GM23338 (cell line): ENCODE results near the gene ABCA12. TPM values are rescaled to one million over a fixed set of nuclear protein-coding genes. Genes with fewer than 3 reads are reported as not detected.

Source experiments
- ATAC-seq: fragments of 200-7000 bp; cut with Tn5 transposase; 3 replicates; pipeline ENCODE4 v1.9.1; 2020
- DNase-seq: peaks from one replicate; pipeline ENCODE4 v3.0.0-alpha.2; 2015; ENCODE audit warnings: low spot score
- H2AFZ ChIP-seq: fragments of 200-600 bp; sonication (generic); 2 replicates; pipeline ENCODE4 v1.8.0; 2016; ENCODE audit warnings: antibody characterized with exemption, mild to moderate bottlenecking, moderate library complexity
- H3F3A ChIP-seq: fragments of 200-600 bp; sonication (generic); replicated peaks from 2 replicates; pipeline ENCODE4 v1.8.0; 2017; ENCODE audit warnings: antibody characterized with exemption, mixed run types, low read depth
- H3K27ac ChIP-seq: fragments of 200-600 bp; sonication (generic); 2 replicates; pipeline ENCODE4 v1.6.1; 2016; ENCODE audit warnings: low read depth
- H3K27me3 ChIP-seq: fragments of 200-600 bp; sonication (generic); 2 replicates; pipeline ENCODE4 v1.8.0; 2016; ENCODE audit warnings: mild to moderate bottlenecking, mixed run types, moderate library complexity; ENCODE audit not compliant: insufficient read depth
- H3K36me3 ChIP-seq: fragments of 200-600 bp; sonication (generic); 2 replicates; pipeline ENCODE4 v1.8.0; 2016; ENCODE audit warnings: mild to moderate bottlenecking; ENCODE audit not compliant: insufficient read depth
- H3K4me1 ChIP-seq: fragments of 200-600 bp; sonication (generic); 2 replicates; pipeline ENCODE4 v1.8.0; 2016; ENCODE audit warnings: mild to moderate bottlenecking, moderate library complexity; ENCODE audit not compliant: insufficient read depth
- H3K4me2 ChIP-seq: fragments of 200-600 bp; sonication (generic); 2 replicates; pipeline ENCODE4 v1.7.1; 2017; ENCODE audit warnings: mixed run types
- H3K4me3 ChIP-seq: fragments of 200-600 bp; sonication (generic); 2 replicates; pipeline ENCODE4 v1.6.1; 2016; ENCODE audit warnings: mixed run types
- H3K79me2 ChIP-seq: fragments of 200-600 bp; sonication (generic); replicated peaks from 2 replicates; pipeline ENCODE4 v1.8.0; 2017; ENCODE audit warnings: mild to moderate bottlenecking; ENCODE audit not compliant: insufficient read depth
- H3K9me2 ChIP-seq: fragments of 200-600 bp; sonication (generic); 2 replicates; pipeline ENCODE4 v1.8.0; 2017; ENCODE audit not compliant: insufficient read depth
- H4K20me1 ChIP-seq: fragments of 200-600 bp; sonication (generic); replicated peaks from 2 replicates; pipeline ENCODE4 v1.8.0; 2017; ENCODE audit warnings: mild to moderate bottlenecking; ENCODE audit not compliant: insufficient read depth
- H3K27ac Mint-ChIP-seq: 2 replicates; pipeline ENCODE4 v1.8.0; 2020; ENCODE audit warnings: inconsistent platforms, mild to moderate bottlenecking, moderate library complexity, mixed read lengths
- H3K27me3 Mint-ChIP-seq: 3 replicates; pipeline ENCODE4 v1.8.0; 2022; ENCODE audit warnings: low read depth, mild to moderate bottlenecking, moderate library complexity, mixed read lengths, inconsistent platforms; ENCODE audit not compliant: insufficient read depth, poor library complexity
- H3K36me3 Mint-ChIP-seq: 3 replicates; pipeline ENCODE4 v1.8.0; 2021; ENCODE audit warnings: low read depth, mild to moderate bottlenecking, inconsistent platforms, moderate library complexity, mixed read lengths
- H3K4me1 Mint-ChIP-seq: 3 replicates; pipeline ENCODE4 v1.8.0; 2020; ENCODE audit warnings: mild to moderate bottlenecking, inconsistent platforms, mixed read lengths
- H3K4me3 Mint-ChIP-seq: 3 replicates; pipeline ENCODE4 v1.8.0; 2021; ENCODE audit warnings: moderate library complexity, mild to moderate bottlenecking, inconsistent platforms, mixed read lengths
- H3K9me3 Mint-ChIP-seq: 3 replicates; pipeline ENCODE4 v1.8.0; 2020; ENCODE audit warnings: moderate library complexity, mild to moderate bottlenecking, inconsistent platforms, mixed read lengths
- CREB1 ChIP-seq: fragments of 250-450 bp; sonication (Bioruptor Pico); IDR thresholded peaks from 2 replicates; pipeline ENCODE4 v1.5.0; 2020; ENCODE audit warnings: low read depth, mild to moderate bottlenecking, moderate library complexity
- CTCF ChIP-seq, 2 experiments: fragments of 200-600 bp in 1 of 2; sonication (generic) in 1 of 2; conservative IDR thresholded peaks; 2 replicates each; pipeline versions ENCODE4 v1.5.1 to v1.6.1; 2016 to 2017; ENCODE audit warnings: antibody characterized with exemption in 2 of 2, low read depth in 2 of 2, mild to moderate bottlenecking in 2 of 2, moderate library complexity in 1 of 2
- ETS1 ChIP-seq: IDR thresholded peaks from 2 replicates; pipeline ENCODE4 v1.6.1; 2016; ENCODE audit warnings: antibody characterized with exemption
- EZH2 ChIP-seq: fragments of 200-600 bp; sonication (generic); IDR thresholded peaks from one replicate; pipeline ENCODE4 v1.8.0; 2017; ENCODE audit warnings: antibody characterized with exemption, mild to moderate bottlenecking, low read depth; ENCODE audit not compliant: unreplicated experiment
- EZH2phosphoT487 ChIP-seq: fragments of 200-600 bp; sonication (generic); IDR thresholded peaks from one replicate; pipeline ENCODE4 v1.8.1; 2018; ENCODE audit warnings: antibody characterized with exemption; ENCODE audit not compliant: unreplicated experiment
- JUNB ChIP-seq: IDR thresholded peaks from one replicate; pipeline ENCODE4 v1.6.1; 2016; ENCODE audit warnings: antibody characterized with exemption; ENCODE audit not compliant: unreplicated experiment
- NANOG ChIP-seq: IDR thresholded peaks from 2 replicates; pipeline ENCODE4 v1.6.1; 2016; ENCODE audit warnings: antibody characterized with exemption, borderline replicate concordance
- REST ChIP-seq: IDR thresholded peaks from one replicate; pipeline ENCODE4 v1.6.1; 2018; ENCODE audit warnings: antibody characterized with exemption; ENCODE audit not compliant: unreplicated experiment
- STAT1 ChIP-seq: IDR thresholded peaks from one replicate; pipeline ENCODE4 v1.6.1; 2016; ENCODE audit warnings: antibody characterized with exemption; ENCODE audit not compliant: unreplicated experiment
- ZNF114 ChIP-seq: fragments of 250-450 bp; sonication (Bioruptor Pico); IDR thresholded peaks from 2 replicates; pipeline ENCODE4 v1.5.0; 2020; ENCODE audit warnings: mild to moderate bottlenecking, moderate library complexity
- ZNF331 ChIP-seq: fragments of 250-450 bp; sonication (Bioruptor Pico); IDR thresholded peaks from 2 replicates; pipeline ENCODE4 v1.5.0; 2020; ENCODE audit warnings: low read depth, mild to moderate bottlenecking, moderate library complexity
- ZNF462 ChIP-seq: fragments of 250-450 bp; sonication (Bioruptor Pico); IDR thresholded peaks from 2 replicates; pipeline ENCODE4 v1.5.0; 2020; ENCODE audit warnings: mild to moderate bottlenecking, moderate library complexity
- polyA plus RNA-seq: library from polyadenylated mRNA; unstranded; fragments of >200 nt; fragmentation: Nextera tagmentation; extraction: Ambion mirVana; gene quantifications from 2 replicates; pipeline ENCODE4 v1.2.1, GENCODE V29; 2016
- total RNA-seq: library from RNA; depleted of rRNA; stranded (reverse); fragments of >200 nt; shearing (Covaris generic); gene quantifications from 2 replicates; pipeline ENCODE4 v1.2.3, GENCODE V29; 2014

The ABCA12 gene
- total and polyA plus RNA-seq, 2 experiments from 2014 or later = 0.05 to 0.10 TPM

GRCh38 chr2:214902286-214902685 is 236.1 kb downstream of the ABCA12 start:
- Mint-ChIP-seq H3K9me3 (peaks cover 3% of the 10 kb centered on the region; the same call in 2 of the 3 replicates), H3K4me3 (no peak overlapping the region), H3K27ac (no peak overlapping the region), H3K27me3 (no peaks in the 10 kb centered on the region), H3K36me3 (peaks cover 3% of the 10 kb centered on the region), H3K4me1 (peaks cover 15% of the 10 kb centered on the region)
- H3K27me3 ChIP-seq = no peaks in the 10 kb centered on the region
- H3K9me2 ChIP-seq = no peaks in the 10 kb centered on the region
- H3K36me3 ChIP-seq = no peaks in the 10 kb centered on the region
- H3K79me2 ChIP-seq = no peaks in the 10 kb centered on the region
- H3K4me3 ChIP-seq = no peak overlapping the region
- peaks cover 5% of the 10 kb centered on the region for H3K4me1 ChIP-seq
- H3K27ac ChIP-seq = no peak overlapping the region
- no peaks in the 10 kb centered on the region for H4K20me1 ChIP-seq
- DNase-seq = no peak
- no peak overlapping the region for H2AFZ ChIP-seq
- ATAC-seq = no peak
- no peaks in the 10 kb centered on the region for H3F3A ChIP-seq
- H3K4me2 ChIP-seq = no peak overlapping the region
- TF ChIP-seq CREB1 (CRISPR knock-in tag) (no peak), NANOG (no peak), EZH2 (no peak), JUNB (no peak), ZNF462 (CRISPR knock-in tag) (no peak), ETS1 (no peak), REST (no peak), ZNF114 (CRISPR knock-in tag) (no peak), STAT1 (no peak), EZH2phosphoT487 (no peak), CTCF (conservative IDR thresholded peaks at IDR 0.05; ENCODE audit: low read depth in 2 of 2) (no peak), ZNF331 (no peak)
